ENCODE results near the gene GJD2.

GJD2 gene

GRCh38 chr15:34724481-34724880 lies 30.3 kb downstream of the GJD2 start:
- DNase-seq (ENCODE audit: low read depth in 2 of 2), result no peak

- no peak for DNase-seq (ENCODE audit: low read depth in 2 of 2)
Measured at GRCh38 chr15:34722439-34722836, 32.4 kb downstream of the GJD2 start.

- no peak for DNase-seq (ENCODE audit: low read depth in 2 of 2)
Measured at GRCh38 chr15:34721802-34722438, 32.9 kb downstream of the GJD2 start.

GRCh38 chr15:34721157-34721801 lies 33.5 kb downstream of the GJD2 start:
- DNase-seq (ENCODE audit: low read depth in 2 of 2), result no peak

GRCh38 chr15:34719695-34720094 lies 35.1 kb downstream of the GJD2 start:
- DNase-seq (ENCODE audit: low read depth in 2 of 2), result no peak

- DNase-seq (ENCODE audit: low read depth in 2 of 2), result no peak
Measured at GRCh38 chr15:34718681-34719665, 35.8 kb downstream of the GJD2 start.

GRCh38 chr15:34717729-34718128 lies 37.1 kb downstream of the GJD2 start:
- DNase-seq (ENCODE audit: low read depth in 2 of 2), result no peak

GRCh38 chr15:34716111-34716510 lies 38.7 kb downstream of the GJD2 start:
- no peak for DNase-seq (ENCODE audit: low read depth in 2 of 2)

- no peak for DNase-seq (ENCODE audit: low read depth in 2 of 2)
Measured at GRCh38 chr15:34714476-34715121, 40.2 kb downstream of the GJD2 start.

GRCh38 chr15:34713635-34714034 lies 41.2 kb downstream of the GJD2 start:
- no peak for DNase-seq (ENCODE audit: low read depth in 2 of 2)

- no peak for DNase-seq (ENCODE audit: low read depth in 2 of 2)
Measured at GRCh38 chr15:34709866-34710265, 44.9 kb downstream of the GJD2 start.

GRCh38 chr15:34708422-34708821 lies 46.4 kb downstream of the GJD2 start:
- peak in 1 of 2 experiments; percentile 28 for DNase-seq (ENCODE audit: low read depth in 2 of 2)

GRCh38 chr15:34701536-34701935 lies 53.3 kb downstream of the GJD2 start:
- no peak for DNase-seq (ENCODE audit: low read depth in 2 of 2)
